AG09309 (cell line): ENCODE measurements around the gene ZBTB9.

ENCODE experiments used
- DNase-seq: peaks from one replicate; pipeline ENCODE4 v3.0.0-alpha.2; 2010; ENCODE audit warnings: low read depth
- H3K4me3 ChIP-seq: 2 replicates; pipeline ENCODE4 v1.5.1; 2011; ENCODE audit warnings: mild to moderate bottlenecking, low read depth, low read length, moderate library complexity; ENCODE audit not compliant: control insufficient read depth
- CTCF ChIP-seq: IDR thresholded peaks from 2 replicates; pipeline ENCODE4 v1.5.1; 2011; ENCODE audit warnings: mild to moderate bottlenecking, low read depth, low read length, inconsistent platforms; ENCODE audit not compliant: insufficient read depth, control insufficient read depth; ENCODE audit errors: missing control alignments

The ZBTB9 gene

GRCh38 chr6:33424855-33425667 lies 29.3 kb upstream of the ZBTB9 start:
- peak overlapping the region; percentile 65 for H3K4me3 ChIP-seq
- TF ChIP-seq CTCF = no peak
- DNase-seq = no peak

- TF ChIP-seq CTCF = peak; percentile 71
- peak overlapping the region; percentile 65 for H3K4me3 ChIP-seq
- peak; percentile 21 for DNase-seq
These were observed 28.5 kb upstream of the ZBTB9 start for GRCh38 chr6:33425668-33426577.

DNA sequence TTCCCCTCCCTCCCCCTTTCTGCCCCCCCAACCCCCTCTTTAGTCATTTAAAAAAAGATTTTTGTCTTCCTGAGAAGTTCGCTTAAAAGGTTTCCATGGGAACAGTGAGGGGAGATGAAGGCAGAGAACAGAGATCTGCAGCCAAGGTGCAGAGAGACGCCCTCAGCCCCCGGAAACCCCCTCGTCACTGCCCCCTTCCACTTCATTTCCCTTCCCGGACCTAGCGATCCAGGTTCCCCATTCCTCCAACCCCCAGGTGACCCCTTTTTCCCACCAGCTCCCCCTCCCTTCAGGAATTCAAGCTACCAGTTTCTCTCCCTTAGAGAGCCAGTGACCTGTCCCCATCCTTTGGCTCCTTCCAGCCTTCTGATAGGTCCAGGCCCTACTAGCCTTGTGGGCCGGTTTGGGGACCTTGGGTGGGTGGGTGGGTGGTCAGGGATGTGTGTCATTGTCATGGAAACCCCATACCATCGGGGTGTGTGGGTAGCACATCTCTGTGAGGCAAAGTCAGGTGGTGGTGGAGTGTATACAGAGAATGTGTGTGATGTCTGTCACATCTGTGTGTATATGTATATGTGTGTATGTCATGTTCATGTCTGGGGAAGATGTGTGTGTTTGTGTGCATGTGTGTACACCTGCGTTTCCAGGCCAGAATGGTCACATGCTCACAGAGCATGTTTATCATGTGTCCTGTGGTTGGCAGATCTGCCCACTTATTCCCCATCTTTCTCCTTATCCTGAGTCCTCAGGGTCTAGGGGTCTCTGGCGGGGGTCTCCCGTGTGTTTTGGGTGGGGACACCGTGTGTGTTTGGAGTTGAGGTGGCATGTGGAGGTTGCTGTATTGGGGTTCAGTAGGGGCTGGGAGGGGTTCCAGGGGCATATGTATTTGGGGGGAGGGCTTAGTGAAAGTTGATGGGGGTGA lies 27.5 kb upstream of the ZBTB9 start:
- DNase-seq = no peak
- TF ChIP-seq CTCF = no peak
- H3K4me3 ChIP-seq = peak overlapping the region; percentile 78

DNA sequence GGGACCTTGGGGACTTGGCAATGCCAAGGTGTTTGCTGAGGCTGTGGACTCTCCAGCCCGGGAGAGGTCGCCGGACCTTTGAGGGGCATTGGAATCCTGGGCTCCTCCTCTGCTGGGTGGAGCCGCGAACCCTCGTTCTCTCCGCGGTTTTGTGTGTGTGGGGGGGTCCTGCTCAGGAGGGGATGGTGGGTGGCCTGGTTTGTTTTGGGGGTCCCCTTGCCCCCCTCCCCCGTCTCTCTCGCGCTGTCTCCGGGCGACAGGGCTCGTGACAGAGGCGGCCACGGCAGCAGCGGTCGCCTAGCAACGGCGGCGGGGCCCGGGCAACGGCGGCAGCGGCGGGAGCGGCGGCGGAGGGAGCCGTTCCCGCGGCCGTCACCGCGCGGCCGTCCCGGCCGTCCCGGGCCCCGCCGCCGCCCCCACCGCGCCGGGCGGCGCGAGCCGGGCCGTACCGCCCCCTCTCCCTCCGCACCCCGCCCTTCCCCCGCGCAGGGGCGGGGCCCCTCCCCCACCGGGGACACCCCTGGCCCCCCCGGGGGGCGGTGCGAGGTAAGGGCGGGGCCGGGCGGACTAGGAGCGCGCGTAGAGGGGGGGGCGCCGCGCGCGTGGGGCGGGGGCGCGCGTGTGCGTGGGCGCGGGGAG lies 26.7 kb upstream of the ZBTB9 start:
- H3K4me3 ChIP-seq = peak overlapping the region; percentile 78
- no peak for DNase-seq
- TF ChIP-seq CTCF = peak; percentile 8

- peak overlapping the region; percentile 78 for H3K4me3 ChIP-seq
- no peak for DNase-seq
- peak; percentile 28 for TF ChIP-seq CTCF
These were observed 26.0 kb upstream of the ZBTB9 start for GRCh38 chr6:33428224-33428965.
